ENCODE data around the gene NLK. TPM values are rescaled to one million over a fixed set of nuclear protein-coding genes. Genes with fewer than 3 reads are reported as not detected.
"Not testable (repeated sequence)": the region's sequence is repeated elsewhere in the genome, so short reads cannot be mapped to it uniquely, and the experiment has no call there.

The NLK gene
- polyA plus RNA-seq, 1 donor from 2014 or later, result 81.7 TPM

DNA sequence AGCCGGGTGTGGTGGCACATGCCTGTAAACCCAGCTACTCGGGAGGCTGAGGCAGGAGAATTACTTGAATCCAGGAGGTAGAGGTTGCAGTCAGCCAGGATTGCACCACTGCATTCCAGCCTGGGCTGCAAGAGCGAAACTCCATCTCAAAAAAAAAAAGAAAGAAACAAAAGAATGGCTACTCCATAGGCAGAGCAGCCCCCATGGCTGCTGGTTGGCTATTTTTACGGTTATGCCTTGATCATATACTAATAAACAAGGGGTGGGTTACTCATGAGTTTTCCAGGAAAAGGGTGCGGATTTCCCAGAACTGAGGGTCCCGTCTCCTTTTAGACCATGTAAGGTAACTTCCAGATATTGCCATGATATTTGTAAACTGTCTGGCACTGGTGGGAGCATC lies 200.3 kb downstream of the NLK start:
- Histone ChIP-seq H3K27ac (ENCODE audit: low read length) (no peak overlapping the region), H3K27me3 (ENCODE audit: insufficient read depth, low read depth, low read length) (no peaks in the 10 kb centered on the region), H3K9me3 (ENCODE audit: low read length) (no peaks in the 10 kb centered on the region), H3K4me2 (ENCODE audit: low read length) (no peak overlapping the region), H2AFZ (ENCODE audit: low read depth, low read length) (no peak overlapping the region), H3K4me3 (ENCODE audit: low read length) (no peak overlapping the region), H3K9me2 (ENCODE audit: insufficient read depth, low read length) (no peaks in the 10 kb centered on the region), H3F3A (ENCODE audit: insufficient read depth, low read length, poor library complexity, severe bottlenecking) (no peaks in the 10 kb centered on the region), H3K79me2 (replicated peaks; ENCODE audit: insufficient read depth, low read length) (no peaks in the 10 kb centered on the region), H3K36me3 (ENCODE audit: insufficient read depth, low read length) (no peaks in the 10 kb centered on the region), H3K9ac (ENCODE audit: low read length) (no peak overlapping the region), H4K20me1 (ENCODE audit: insufficient read depth) (no peaks in the 10 kb centered on the region)
- TF ChIP-seq RAD21 (conservative IDR thresholded peaks at IDR 0.05) (no peak), EZH2 (IDR thresholded peaks at IDR 0.05; ENCODE audit: borderline replicate concordance, insufficient read depth, low read length, poor library complexity, severe bottlenecking) (no peak), SMC3 (conservative IDR thresholded peaks at IDR 0.05; ENCODE audit: poor library complexity) (no peak), EP300 (conservative IDR thresholded peaks at IDR 0.05; ENCODE audit: poor library complexity, severe bottlenecking) (no peak), MXI1 (conservative IDR thresholded peaks at IDR 0.05; ENCODE audit: poor library complexity, severe bottlenecking) (no peak), POLR2AphosphoS5 (IDR thresholded peaks at IDR 0.05) (no peak), TAF1 (IDR thresholded peaks at IDR 0.05; ENCODE audit: low read depth) (no peak)
- TF ChIP-seq, protein P1, sequence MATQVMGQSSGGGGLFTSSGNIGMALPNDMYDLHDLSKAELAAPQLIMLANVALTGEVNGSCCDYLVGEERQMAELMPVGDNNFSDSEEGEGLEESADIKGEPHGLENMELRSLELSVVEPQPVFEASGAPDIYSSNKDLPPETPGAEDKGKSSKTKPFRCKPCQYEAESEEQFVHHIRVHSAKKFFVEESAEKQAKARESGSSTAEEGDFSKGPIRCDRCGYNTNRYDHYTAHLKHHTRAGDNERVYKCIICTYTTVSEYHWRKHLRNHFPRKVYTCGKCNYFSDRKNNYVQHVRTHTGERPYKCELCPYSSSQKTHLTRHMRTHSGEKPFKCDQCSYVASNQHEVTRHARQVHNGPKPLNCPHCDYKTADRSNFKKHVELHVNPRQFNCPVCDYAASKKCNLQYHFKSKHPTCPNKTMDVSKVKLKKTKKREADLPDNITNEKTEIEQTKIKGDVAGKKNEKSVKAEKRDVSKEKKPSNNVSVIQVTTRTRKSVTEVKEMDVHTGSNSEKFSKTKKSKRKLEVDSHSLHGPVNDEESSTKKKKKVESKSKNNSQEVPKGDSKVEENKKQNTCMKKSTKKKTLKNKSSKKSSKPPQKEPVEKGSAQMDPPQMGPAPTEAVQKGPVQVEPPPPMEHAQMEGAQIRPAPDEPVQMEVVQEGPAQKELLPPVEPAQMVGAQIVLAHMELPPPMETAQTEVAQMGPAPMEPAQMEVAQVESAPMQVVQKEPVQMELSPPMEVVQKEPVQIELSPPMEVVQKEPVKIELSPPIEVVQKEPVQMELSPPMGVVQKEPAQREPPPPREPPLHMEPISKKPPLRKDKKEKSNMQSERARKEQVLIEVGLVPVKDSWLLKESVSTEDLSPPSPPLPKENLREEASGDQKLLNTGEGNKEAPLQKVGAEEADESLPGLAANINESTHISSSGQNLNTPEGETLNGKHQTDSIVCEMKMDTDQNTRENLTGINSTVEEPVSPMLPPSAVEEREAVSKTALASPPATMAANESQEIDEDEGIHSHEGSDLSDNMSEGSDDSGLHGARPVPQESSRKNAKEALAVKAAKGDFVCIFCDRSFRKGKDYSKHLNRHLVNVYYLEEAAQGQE (IDR thresholded peaks at IDR 0.05; ENCODE audit: borderline replicate concordance), result no peak

DNA sequence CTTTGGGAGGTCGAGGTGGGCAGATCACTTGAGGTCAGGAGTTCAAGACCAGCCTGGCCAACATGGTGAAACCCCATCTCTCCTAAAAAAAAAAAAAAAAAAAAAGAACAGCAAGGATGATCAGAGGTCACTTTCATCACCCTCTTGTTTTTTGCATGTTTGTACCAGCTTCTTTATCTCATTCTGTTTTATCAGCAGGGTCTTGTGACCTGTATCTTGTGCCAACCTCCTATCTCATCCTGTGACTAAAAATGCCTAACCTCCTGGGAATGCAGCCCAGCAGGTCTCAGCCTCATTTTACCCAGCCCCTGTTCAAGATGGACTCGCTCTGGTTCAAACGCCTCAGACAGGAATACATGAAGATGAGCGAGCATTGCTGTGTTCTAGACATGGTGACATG lies 200.8 kb downstream of the NLK start:
- not testable (repeated sequence) for H4K20me1 ChIP-seq (ENCODE audit: insufficient read depth); H3K27ac ChIP-seq (ENCODE audit: low read length); H2AFZ ChIP-seq (ENCODE audit: low read depth, low read length); H3K9ac ChIP-seq (ENCODE audit: low read length); H3K36me3 ChIP-seq (ENCODE audit: insufficient read depth, low read length); H3F3A ChIP-seq (ENCODE audit: insufficient read depth, low read length, poor library complexity, severe bottlenecking); H3K27me3 ChIP-seq (ENCODE audit: insufficient read depth, low read depth, low read length); H3K9me3 ChIP-seq (ENCODE audit: low read length); H3K79me2 ChIP-seq (replicated peaks; ENCODE audit: insufficient read depth, low read length); H3K9me2 ChIP-seq (ENCODE audit: insufficient read depth, low read length); H3K4me3 ChIP-seq (ENCODE audit: low read length); H3K4me2 ChIP-seq (ENCODE audit: low read length)

DNA sequence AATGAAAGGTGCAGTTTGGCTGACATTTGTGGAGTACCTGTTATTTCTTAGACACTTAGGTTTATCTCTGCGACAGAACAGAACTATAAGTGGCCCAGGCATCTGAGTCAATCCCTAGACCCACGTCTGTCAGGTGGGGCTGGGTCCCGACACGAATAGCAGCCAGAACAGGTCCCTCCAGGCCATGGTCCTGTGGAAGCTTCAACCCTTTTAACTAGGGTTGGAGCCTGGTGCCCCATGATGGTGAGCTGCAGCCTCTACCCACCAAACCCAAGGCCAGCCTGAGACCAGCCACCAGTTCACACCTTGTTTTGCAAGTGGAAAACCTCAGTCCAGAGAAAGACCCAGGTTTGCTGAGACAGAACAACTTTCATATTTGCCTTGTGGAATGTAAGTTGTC lies 202.0 kb downstream of the NLK start:
- Histone ChIP-seq H3K27ac (ENCODE audit: low read length) (no peak overlapping the region), H3K4me2 (ENCODE audit: low read length) (no peak overlapping the region), H3K36me3 (ENCODE audit: insufficient read depth, low read length) (no peaks in the 10 kb centered on the region), H3K9ac (ENCODE audit: low read length) (no peak overlapping the region), H3K9me3 (ENCODE audit: low read length) (no peaks in the 10 kb centered on the region), H3F3A (ENCODE audit: insufficient read depth, low read length, poor library complexity, severe bottlenecking) (no peaks in the 10 kb centered on the region), H4K20me1 (ENCODE audit: insufficient read depth) (no peaks in the 10 kb centered on the region), H3K27me3 (ENCODE audit: insufficient read depth, low read depth, low read length) (no peaks in the 10 kb centered on the region), H2AFZ (ENCODE audit: low read depth, low read length) (no peak overlapping the region), H3K9me2 (ENCODE audit: insufficient read depth, low read length) (no peaks in the 10 kb centered on the region), H3K79me2 (replicated peaks; ENCODE audit: insufficient read depth, low read length) (no peaks in the 10 kb centered on the region), H3K4me3 (ENCODE audit: low read length) (no peak overlapping the region)
- no peak for TF ChIP-seq EP300 (conservative IDR thresholded peaks at IDR 0.05; ENCODE audit: poor library complexity, severe bottlenecking)
- TF ChIP-seq TAF1 (IDR thresholded peaks at IDR 0.05; ENCODE audit: low read depth), result no peak
- no peak for TF ChIP-seq POLR2AphosphoS5 (IDR thresholded peaks at IDR 0.05)
- no peak for TF ChIP-seq SMC3 (conservative IDR thresholded peaks at IDR 0.05; ENCODE audit: poor library complexity)
- no peak for TF ChIP-seq MXI1 (conservative IDR thresholded peaks at IDR 0.05; ENCODE audit: poor library complexity, severe bottlenecking)
- TF ChIP-seq, protein P2, sequence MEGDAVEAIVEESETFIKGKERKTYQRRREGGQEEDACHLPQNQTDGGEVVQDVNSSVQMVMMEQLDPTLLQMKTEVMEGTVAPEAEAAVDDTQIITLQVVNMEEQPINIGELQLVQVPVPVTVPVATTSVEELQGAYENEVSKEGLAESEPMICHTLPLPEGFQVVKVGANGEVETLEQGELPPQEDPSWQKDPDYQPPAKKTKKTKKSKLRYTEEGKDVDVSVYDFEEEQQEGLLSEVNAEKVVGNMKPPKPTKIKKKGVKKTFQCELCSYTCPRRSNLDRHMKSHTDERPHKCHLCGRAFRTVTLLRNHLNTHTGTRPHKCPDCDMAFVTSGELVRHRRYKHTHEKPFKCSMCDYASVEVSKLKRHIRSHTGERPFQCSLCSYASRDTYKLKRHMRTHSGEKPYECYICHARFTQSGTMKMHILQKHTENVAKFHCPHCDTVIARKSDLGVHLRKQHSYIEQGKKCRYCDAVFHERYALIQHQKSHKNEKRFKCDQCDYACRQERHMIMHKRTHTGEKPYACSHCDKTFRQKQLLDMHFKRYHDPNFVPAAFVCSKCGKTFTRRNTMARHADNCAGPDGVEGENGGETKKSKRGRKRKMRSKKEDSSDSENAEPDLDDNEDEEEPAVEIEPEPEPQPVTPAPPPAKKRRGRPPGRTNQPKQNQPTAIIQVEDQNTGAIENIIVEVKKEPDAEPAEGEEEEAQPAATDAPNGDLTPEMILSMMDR (IDR thresholded peaks at IDR 0.05; ENCODE audit: poor library complexity, severe bottlenecking), result no peak
- TF ChIP-seq, protein P1 (IDR thresholded peaks at IDR 0.05; ENCODE audit: borderline replicate concordance), result no peak
- TF ChIP-seq RAD21 (conservative IDR thresholded peaks at IDR 0.05), result no peak
- no peak for TF ChIP-seq EZH2 (IDR thresholded peaks at IDR 0.05; ENCODE audit: borderline replicate concordance, insufficient read depth, low read length, poor library complexity, severe bottlenecking)

Data from neural cell (in vitro differentiated cells).